ENCODE data around the gene KIF4B.
"Not testable (repeated sequence)": the region's sequence is repeated elsewhere in the genome, so short reads cannot be mapped to it uniquely, and the experiment has no call there.

The KIF4B gene

GRCh38 chr5:155021842-155022241 lies 8.3 kb downstream of the KIF4B start:
- DNase-seq (ENCODE audit: low read depth) = no peak
- H3K4me3 ChIP-seq (ENCODE audit: low read depth, low read length) = no peak overlapping the region
- no peak for TF ChIP-seq CTCF (IDR thresholded peaks at IDR 0.05; ENCODE audit: low read depth, low read length, missing control alignments)
- in situ Hi-C loops (cut with HindIII; ENCODE audit: low sequenced_read_pairs) = no loop called here

GRCh38 chr5:155023320-155023719 lies 9.8 kb downstream of the KIF4B start:
- DNase-seq (ENCODE audit: low read depth) = no peak
- in situ Hi-C loops (cut with HindIII; ENCODE audit: low sequenced_read_pairs) = no loop called here
- no peak for TF ChIP-seq CTCF (IDR thresholded peaks at IDR 0.05; ENCODE audit: low read depth, low read length, missing control alignments)
- no peak overlapping the region for H3K4me3 ChIP-seq (ENCODE audit: low read depth, low read length)

- H3K4me3 ChIP-seq (ENCODE audit: low read depth, low read length) = no peak overlapping the region
- no peak for TF ChIP-seq CTCF (IDR thresholded peaks at IDR 0.05; ENCODE audit: low read depth, low read length, missing control alignments)
- in situ Hi-C loops (cut with HindIII; ENCODE audit: low sequenced_read_pairs) = no loop called here
- DNase-seq (ENCODE audit: low read depth) = no peak
These were observed 10.5 kb downstream of the KIF4B start for GRCh38 chr5:155024015-155024414.

- DNase-seq (ENCODE audit: low read depth) = no peak
- in situ Hi-C loops (cut with HindIII; ENCODE audit: low sequenced_read_pairs) = no loop called here
- TF ChIP-seq CTCF (IDR thresholded peaks at IDR 0.05; ENCODE audit: low read depth, low read length, missing control alignments) = no peak
- no peak overlapping the region for H3K4me3 ChIP-seq (ENCODE audit: low read depth, low read length)
These were observed 12.3 kb downstream of the KIF4B start for GRCh38 chr5:155025895-155026294.

- in situ Hi-C loops (cut with HindIII; ENCODE audit: low sequenced_read_pairs) = no loop called here
- no peak overlapping the region for H3K4me3 ChIP-seq (ENCODE audit: low read depth, low read length)
- peak; percentile 17 for TF ChIP-seq CTCF (IDR thresholded peaks at IDR 0.05; ENCODE audit: low read depth, low read length, missing control alignments)
- DNase-seq (ENCODE audit: low read depth) = no peak
These were observed 14.6 kb downstream of the KIF4B start for GRCh38 chr5:155027993-155028629.

- TF ChIP-seq CTCF (IDR thresholded peaks at IDR 0.05; ENCODE audit: low read depth, low read length, missing control alignments) = no peak
- in situ Hi-C loops (cut with HindIII; ENCODE audit: low sequenced_read_pairs) = no loop called here
- no peak overlapping the region for H3K4me3 ChIP-seq (ENCODE audit: low read depth, low read length)
- DNase-seq (ENCODE audit: low read depth) = no peak
These were observed 15.7 kb downstream of the KIF4B start for GRCh38 chr5:155029240-155029639.

- H3K4me3 ChIP-seq (ENCODE audit: low read depth, low read length); DNase-seq (ENCODE audit: low read depth); in situ Hi-C loops (cut with HindIII; ENCODE audit: low sequenced_read_pairs): not testable (repeated sequence)
These were observed 20.7 kb downstream of the KIF4B start for GRCh38 chr5:155034145-155034744.

- in situ Hi-C loops (cut with HindIII; ENCODE audit: low sequenced_read_pairs); H3K4me3 ChIP-seq (ENCODE audit: low read depth, low read length); DNase-seq (ENCODE audit: low read depth): not testable (repeated sequence)
These were observed 21.5 kb downstream of the KIF4B start for GRCh38 chr5:155035087-155035486.

Measured in astrocyte of the cerebellum (primary cell).